Measurements from ENCODE around the gene RPL36. TPM values are rescaled to one million over a fixed set of nuclear protein-coding genes. Genes with fewer than 3 reads are reported as not detected.

Gene RPL36
- total RNA-seq, 2 donors from 2014 or later = 628 to 1,303 TPM

DNA sequence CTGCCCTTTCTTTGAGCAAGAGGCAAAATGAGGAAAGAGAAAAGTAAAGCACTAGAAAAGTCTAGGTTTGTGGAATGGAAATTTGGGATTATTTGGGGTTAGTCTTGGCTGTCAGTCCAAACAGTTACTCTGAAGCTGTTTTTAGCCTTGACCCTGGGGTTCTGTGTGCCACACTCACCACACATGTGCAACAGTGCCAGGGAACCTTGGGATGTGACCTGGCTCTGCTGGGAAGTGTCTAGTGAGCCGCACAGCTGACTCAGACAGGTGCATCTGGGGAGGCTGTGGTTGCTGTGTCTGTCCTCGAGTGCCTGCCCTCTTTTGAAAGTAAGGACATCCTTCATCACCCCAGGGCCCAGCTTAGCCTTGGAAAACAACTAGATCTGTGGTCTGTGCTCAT lies 25.6 kb upstream of the RPL36 start:
- WGBS = 97% methylated on average over 2 of the region's 2 CpGs

DNA sequence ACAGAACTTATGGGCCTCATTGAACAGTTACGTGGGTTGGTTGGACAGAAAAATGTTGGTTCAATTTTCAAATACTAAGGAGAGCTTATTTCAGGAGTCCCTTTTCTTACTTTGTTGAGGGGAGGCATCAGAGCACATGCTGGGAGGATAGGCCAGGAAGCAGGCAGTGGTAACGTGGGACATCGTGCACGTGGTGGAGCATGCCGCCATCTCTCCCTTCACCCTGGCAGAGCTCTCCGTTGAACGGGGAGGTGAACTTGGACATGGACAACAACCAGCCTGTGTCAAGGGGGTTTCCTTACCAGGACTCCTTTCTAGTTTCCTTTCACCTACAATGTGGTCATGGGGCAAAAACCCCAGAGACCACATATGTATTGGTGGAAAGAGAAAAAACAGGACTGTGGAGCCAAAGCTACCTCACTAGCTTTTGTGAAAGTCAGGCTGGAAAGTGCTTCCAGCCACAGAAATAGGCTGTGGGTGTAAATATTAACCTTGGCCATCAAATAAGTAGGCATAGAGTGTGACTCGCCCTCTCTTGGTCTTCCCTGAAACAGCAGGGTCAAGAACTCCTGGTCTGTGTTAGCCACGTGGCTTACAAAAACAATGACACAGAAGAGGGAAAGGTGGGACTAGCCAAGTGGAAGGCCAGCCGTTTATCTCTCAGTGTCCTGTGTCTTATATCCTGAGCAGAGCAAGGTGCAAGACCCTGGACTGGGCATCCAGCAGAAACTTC lies 24.1 kb upstream of the RPL36 start:
- TF ChIP-seq POLR2A (IDR thresholded peaks at IDR 0.05) (no peak), POLR2AphosphoS5 (IDR thresholded peaks at IDR 0.05) (no peak)
- TF ChIP-seq, protein P1, sequence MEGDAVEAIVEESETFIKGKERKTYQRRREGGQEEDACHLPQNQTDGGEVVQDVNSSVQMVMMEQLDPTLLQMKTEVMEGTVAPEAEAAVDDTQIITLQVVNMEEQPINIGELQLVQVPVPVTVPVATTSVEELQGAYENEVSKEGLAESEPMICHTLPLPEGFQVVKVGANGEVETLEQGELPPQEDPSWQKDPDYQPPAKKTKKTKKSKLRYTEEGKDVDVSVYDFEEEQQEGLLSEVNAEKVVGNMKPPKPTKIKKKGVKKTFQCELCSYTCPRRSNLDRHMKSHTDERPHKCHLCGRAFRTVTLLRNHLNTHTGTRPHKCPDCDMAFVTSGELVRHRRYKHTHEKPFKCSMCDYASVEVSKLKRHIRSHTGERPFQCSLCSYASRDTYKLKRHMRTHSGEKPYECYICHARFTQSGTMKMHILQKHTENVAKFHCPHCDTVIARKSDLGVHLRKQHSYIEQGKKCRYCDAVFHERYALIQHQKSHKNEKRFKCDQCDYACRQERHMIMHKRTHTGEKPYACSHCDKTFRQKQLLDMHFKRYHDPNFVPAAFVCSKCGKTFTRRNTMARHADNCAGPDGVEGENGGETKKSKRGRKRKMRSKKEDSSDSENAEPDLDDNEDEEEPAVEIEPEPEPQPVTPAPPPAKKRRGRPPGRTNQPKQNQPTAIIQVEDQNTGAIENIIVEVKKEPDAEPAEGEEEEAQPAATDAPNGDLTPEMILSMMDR (IDR thresholded peaks at IDR 0.05) = no peak
- 81% methylated on average over 10 of the region's 10 CpGs for WGBS
- Histone ChIP-seq H3K9me3 (no peaks in the 10 kb centered on the region), H3K36me3 (peaks cover 29 to 63% of the 10 kb centered on the region in 2 donors), H3K27ac (no peak overlapping the region), H3K27me3 (replicated peaks; ENCODE audit: insufficient read depth) (no peaks in the 10 kb centered on the region), H3K4me3 (no peak overlapping the region), H3K4me1 (replicated peaks) (no peaks in the 10 kb centered on the region)
- DNase-seq (ENCODE audit: low spot score) = no peak
- intact Hi-C loops (cut with DNase I) = no loop called here

More for the DNA sequence above, 25.6 kb upstream of the RPL36 start:
- H3K4me3 ChIP-seq = no peak overlapping the region
- intact Hi-C loops (cut with DNase I) = no loop called here
- no peaks in the 10 kb centered on the region for H3K9me3 ChIP-seq
- H3K27me3 ChIP-seq (replicated peaks; ENCODE audit: insufficient read depth) = no peaks in the 10 kb centered on the region
- DNase-seq (ENCODE audit: low spot score) = no peak
- no peaks in the 10 kb centered on the region for H3K4me1 ChIP-seq (replicated peaks)
- H3K36me3 ChIP-seq = peaks cover 29 to 65% of the 10 kb centered on the region in 2 donors
- H3K27ac ChIP-seq = no peak overlapping the region
- TF ChIP-seq, protein P1 (IDR thresholded peaks at IDR 0.05) = no peak
- TF ChIP-seq POLR2A (IDR thresholded peaks at IDR 0.05) = no peak
- no peak for TF ChIP-seq POLR2AphosphoS5 (IDR thresholded peaks at IDR 0.05)

DNA sequence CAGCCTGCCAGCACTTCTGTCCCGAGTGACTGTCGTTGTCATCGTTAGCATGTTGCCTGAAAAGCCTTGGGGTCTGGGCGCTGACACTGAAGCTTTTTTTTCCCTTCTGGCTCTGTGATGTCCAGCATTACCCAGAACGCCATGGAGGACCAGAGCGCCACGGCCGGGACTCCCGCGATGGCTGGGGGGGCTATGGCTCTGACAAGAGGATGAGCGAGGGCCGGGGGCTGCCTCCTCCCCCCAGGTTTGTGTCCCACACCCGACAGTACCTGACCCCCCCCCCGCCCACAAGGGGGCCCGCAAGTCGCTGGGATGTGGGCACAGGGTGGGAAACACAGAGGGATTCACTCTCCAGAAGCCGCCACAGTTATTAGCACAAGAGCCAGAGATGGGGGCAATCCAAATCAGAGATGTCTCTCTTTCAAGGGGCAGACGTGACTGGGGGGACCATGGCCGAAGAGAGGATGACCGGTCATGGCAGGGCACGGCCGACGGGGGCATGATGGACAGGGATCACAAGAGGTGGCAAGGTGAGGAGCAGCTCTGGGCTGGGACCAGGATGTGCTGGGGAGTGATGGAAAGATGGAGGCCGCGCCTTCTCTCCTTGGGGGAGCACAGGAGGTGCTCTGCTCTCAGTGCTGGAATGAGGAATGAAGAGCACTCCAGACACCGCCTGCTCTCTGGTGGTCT lies 23.0 kb upstream of the RPL36 start:
- H3K9me3 ChIP-seq = no peaks in the 10 kb centered on the region
- intact Hi-C loops (cut with DNase I) = no loop called here
- no peaks in the 10 kb centered on the region for H3K27me3 ChIP-seq (replicated peaks; ENCODE audit: insufficient read depth)
- H3K4me3 ChIP-seq = no peak overlapping the region
- 84% methylated on average over 26 of the region's 26 CpGs for whole genome bisulfite sequencing
- H3K36me3 ChIP-seq = peaks cover 22 to 52% of the 10 kb centered on the region in 2 donors
- H3K27ac ChIP-seq = no peak overlapping the region
- no peak for TF ChIP-seq POLR2AphosphoS5 (IDR thresholded peaks at IDR 0.05)
- no peak for TF ChIP-seq POLR2A (IDR thresholded peaks at IDR 0.05)
- H3K4me1 ChIP-seq (replicated peaks) = no peaks in the 10 kb centered on the region
- no peak for DNase-seq (ENCODE audit: low spot score)

DNA sequence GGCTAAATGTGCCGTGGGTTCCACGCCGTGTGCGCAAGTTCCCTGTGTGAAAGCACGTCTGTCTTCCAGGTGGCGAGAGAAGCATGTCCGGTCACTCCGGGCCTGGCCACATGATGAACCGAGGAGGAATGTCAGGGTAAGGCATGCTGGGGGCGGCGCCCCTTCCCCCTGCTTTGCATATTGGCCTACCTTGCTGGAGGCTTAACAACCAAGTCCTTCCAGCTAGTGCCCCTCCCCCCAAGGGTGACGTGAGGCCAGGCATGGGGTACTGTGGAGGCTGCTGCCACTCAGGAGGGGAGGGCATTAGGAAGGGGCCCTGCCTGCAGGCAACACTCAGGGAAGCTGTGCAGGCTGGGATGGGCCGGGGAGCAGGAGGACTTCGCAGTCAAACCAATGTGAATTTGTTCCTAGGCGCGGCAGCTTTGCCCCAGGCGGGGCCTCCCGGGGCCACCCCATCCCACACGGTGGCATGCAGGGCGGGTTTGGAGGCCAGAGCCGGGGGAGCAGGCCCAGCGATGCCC lies 22.3 kb upstream of the RPL36 start:
- peaks cover 22 to 49% of the 10 kb centered on the region in 2 donors for H3K36me3 ChIP-seq
- intact Hi-C loops (cut with DNase I) = no loop called here
- DNase-seq (ENCODE audit: low spot score) = no peak
- H3K27ac ChIP-seq = no peak overlapping the region
- no peaks in the 10 kb centered on the region for H3K27me3 ChIP-seq (replicated peaks; ENCODE audit: insufficient read depth)
- H3K4me3 ChIP-seq = no peak overlapping the region
- no peaks in the 10 kb centered on the region for H3K9me3 ChIP-seq
- TF ChIP-seq, protein P1 (IDR thresholded peaks at IDR 0.05) = no peak
- no peak for TF ChIP-seq POLR2AphosphoS5 (IDR thresholded peaks at IDR 0.05)
- no peak for TF ChIP-seq POLR2A (IDR thresholded peaks at IDR 0.05)
- 68% methylated on average over 22 of the region's 22 CpGs for WGBS
- no peaks in the 10 kb centered on the region for H3K4me1 ChIP-seq (replicated peaks)

DNA sequence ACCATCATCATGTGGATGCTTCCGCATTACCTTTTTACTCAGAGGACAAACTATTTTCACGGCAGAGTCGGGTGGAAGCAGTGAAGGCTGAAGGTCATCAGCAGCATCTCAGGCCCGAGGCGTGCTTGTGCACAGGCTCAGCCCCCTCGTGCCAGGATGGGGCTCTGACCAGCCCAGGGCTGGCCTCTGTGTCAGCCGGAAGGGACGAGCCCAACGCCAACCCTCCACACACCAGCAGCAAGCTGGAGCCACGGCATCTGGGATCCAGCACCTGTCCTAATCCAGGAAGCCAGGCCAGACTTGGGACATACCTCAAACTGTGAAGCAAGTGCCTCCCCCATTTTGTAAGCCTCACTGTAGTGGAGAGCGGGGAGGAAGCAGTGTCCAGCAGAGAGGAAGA lies 20.9 kb upstream of the RPL36 start:
- Histone ChIP-seq H3K36me3 (peaks cover 17 to 38% of the 10 kb centered on the region in 2 donors), H3K4me3 (no peak overlapping the region), H3K27ac (no peak overlapping the region), H3K4me1 (replicated peaks) (no peaks in the 10 kb centered on the region), H3K9me3 (no peaks in the 10 kb centered on the region), H3K27me3 (replicated peaks; ENCODE audit: insufficient read depth) (no peaks in the 10 kb centered on the region)
- TF ChIP-seq POLR2AphosphoS5 (IDR thresholded peaks at IDR 0.05) = no peak
- no peak for TF ChIP-seq POLR2A (IDR thresholded peaks at IDR 0.05)
- TF ChIP-seq, protein P1 (IDR thresholded peaks at IDR 0.05) = no peak
- intact Hi-C loops (cut with DNase I) = no loop called here
- 85% methylated on average over 11 of the region's 11 CpGs for WGBS
- no peak for DNase-seq (ENCODE audit: low spot score)
